HG03045 (cell line): Measurements from ENCODE around the gene MYO1H.
"Not testable (repeated sequence)": the region's sequence is repeated elsewhere in the genome, so short reads cannot be mapped to it uniquely, and the experiment has no call there.

Experiments
- ATAC-seq: cut with Tn5 transposase; IDR thresholded peaks from one replicate; pipeline ENCODE4 v1.9.1; 2021; ENCODE audit warnings: mild to moderate bottlenecking, moderate library complexity; ENCODE audit not compliant: unreplicated experiment

MYO1H gene

GRCh38 chr12:109345428-109345827 is 2.3 kb upstream of the MYO1H start:
- no peak for ATAC-seq

DNA sequence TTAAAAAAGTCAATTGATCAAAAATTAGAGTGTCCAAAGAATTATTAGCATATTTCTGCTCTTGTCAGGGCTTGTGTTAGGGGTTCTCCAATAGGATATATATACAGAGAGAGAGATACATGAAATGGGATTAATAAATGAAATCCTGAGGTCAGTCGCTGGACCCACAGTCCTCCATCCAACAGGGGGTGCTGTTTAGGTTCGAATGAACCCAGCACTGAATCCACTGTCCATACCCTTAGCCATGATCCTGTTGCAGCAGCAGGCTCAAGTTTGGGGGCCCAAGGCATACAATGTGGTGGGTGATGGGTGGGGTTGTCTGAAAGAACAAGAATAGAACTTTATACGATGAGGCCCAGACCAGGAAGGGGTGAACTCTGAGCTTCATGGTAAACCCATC is 780 bp upstream of the MYO1H start:
- ATAC-seq = no peak

GRCh38 chr12:109352184-109352583 is 4.5 kb downstream of the MYO1H start:
- no peak for ATAC-seq

- ATAC-seq = no peak
These were observed 8.9 kb downstream of the MYO1H start for GRCh38 chr12:109356577-109356976.

GRCh38 chr12:109357032-109357431 is 9.3 kb downstream of the MYO1H start:
- no peak for ATAC-seq

GRCh38 chr12:109358154-109358869 is 10.6 kb downstream of the MYO1H start:
- no peak for ATAC-seq

DNA sequence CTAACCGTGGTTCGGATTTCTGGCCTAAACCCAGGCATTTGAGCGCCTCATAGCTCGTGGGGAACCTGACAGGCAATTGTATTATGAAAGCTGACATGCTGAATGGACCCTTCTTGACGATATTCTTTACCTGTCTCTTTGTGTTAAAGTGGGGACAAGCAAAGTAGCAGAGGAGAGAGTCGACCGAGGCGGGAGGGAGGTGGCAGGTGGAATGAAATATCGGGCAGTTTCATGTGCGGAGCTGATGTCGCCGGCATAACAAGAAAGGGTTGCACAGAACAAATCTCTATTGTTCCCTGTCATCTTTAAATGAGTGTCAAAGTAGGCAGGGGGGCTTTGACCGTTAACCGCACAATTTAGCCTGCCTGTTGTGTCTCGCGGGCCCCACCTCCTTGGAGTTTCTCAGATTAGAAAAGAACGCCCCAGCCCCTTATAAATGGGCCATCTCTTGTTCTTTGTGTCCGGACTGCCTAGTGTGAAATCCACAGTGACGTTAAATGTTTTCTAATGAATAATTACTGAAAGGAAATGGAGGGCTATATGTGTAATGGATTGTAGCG is 11.5 kb downstream of the MYO1H start:
- ATAC-seq = no peak

GRCh38 chr12:109369831-109370230 is 22.1 kb downstream of the MYO1H start:
- ATAC-seq = no peak

DNA sequence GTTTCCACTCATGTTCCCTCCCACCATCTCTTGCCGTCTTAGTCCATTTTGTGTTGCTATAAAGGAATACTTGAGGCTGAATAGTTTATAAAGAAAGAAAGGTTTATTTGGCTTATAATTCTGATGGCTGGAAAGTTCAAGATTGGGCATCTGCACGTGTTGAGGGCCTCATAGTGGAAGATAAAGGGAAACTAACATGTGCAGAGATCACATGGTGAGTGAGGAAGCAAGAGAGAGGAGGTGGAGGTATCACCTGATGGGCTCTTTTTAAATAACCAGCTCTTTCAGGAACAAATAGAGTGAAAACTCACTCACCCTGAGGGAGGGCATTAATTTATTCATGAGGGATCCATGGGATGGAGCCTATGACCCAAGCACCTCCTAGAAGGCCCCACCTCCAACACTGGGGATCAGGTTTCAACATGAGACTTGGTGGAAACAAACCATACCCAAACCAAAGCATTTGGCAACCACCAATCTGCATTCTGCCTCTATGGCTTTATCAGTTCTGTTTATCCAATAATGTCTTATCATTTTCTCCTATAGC is 29.5 kb downstream of the MYO1H start:
- ATAC-seq = no peak

GRCh38 chr12:109378569-109378968 is 30.9 kb downstream of the MYO1H start:
- no peak for ATAC-seq

DNA sequence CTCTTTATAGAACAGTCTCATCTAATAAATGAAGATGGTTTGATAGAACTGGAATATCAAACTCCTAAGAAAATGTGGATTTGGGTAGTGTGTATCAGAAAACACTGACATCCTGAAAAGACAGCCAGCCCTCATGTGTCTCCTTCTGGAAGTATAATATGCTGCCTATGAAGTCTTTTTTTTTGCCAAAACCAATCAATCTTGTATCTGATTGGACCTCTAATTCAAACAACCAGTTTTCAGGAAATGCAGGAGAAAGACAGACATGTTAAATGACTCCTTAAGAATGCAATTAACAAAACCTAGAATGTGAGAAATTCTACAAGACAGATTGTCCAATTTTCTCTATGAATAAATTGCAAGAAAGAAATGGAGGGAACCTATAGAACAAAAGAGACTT is 34.3 kb downstream of the MYO1H start:
- no peak for ATAC-seq

DNA sequence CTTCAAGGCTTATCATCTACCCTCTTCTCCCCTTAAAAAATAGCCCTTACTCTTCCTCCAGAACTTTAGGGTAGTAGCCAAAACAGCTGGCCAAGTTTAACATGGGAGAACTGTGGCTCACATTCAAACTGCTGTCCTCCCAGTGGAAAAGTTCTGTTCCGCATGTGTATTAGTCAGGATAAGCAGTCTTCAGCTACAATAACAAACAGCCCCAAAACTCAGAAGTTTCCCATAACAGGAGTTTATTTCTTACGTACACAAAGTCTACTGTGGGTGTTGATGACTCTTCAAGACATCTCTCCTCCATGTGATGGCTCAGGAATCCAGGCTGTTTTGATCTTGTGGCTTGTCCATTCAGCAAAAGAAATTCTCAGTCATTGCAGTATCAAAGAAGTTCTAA is 35.5 kb downstream of the MYO1H start:
- ATAC-seq = no peak

GRCh38 chr12:109385339-109386058 is 37.8 kb downstream of the MYO1H start:
- no peak for ATAC-seq

DNA sequence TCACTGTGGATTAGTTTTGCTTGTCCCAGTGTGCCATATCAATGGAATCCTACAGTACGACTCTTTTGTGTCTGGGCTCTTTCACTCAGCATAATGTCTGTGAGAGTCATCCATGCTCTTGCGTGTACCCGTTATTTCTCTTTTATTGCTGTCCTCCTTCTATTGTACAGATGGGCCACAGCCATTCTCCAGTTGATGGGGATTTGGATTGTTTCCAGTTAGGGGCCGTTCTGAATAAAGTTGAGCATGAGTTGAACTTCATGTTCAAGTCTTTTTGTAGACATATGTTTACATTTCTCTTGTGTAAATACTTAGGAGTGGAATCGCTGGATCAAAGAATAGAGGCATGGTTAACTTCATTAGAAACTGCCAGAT is 38.3 kb downstream of the MYO1H start:
- no peak for ATAC-seq

DNA sequence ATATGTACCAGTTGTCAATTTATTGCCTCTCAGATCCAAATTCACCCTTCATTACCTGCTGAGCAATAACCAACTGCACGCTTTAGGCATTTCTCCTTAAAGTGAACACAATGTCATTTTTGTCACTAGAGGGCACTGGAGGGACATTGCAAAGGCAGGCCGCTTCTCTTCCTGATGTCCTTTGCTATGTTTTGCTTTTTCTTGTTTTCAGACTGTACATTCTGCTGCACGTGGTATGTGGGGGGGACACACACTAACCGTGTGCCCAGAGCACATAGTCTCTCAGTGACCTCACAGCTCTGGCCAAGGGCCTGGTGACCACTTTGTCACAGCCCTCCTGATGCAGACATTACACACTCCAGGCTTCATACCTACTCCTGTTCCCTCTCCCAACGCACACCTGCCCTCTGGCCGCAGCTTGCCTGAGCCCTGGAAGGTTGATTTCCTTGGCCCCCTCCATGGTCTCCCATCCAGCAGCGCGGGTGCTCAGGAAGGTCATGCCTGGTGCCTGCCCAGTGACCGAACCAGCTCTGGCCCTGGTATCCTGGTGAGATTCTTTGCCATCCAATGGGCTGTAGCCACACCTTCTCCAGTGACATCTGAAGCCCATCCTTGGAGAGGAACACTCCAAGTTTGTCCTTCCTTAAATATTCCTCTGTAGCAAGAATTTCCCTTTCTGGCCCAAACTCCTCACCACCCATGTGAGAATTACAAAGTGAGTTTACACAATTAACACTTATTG is 39.9 kb downstream of the MYO1H start:
- ATAC-seq = no peak

DNA sequence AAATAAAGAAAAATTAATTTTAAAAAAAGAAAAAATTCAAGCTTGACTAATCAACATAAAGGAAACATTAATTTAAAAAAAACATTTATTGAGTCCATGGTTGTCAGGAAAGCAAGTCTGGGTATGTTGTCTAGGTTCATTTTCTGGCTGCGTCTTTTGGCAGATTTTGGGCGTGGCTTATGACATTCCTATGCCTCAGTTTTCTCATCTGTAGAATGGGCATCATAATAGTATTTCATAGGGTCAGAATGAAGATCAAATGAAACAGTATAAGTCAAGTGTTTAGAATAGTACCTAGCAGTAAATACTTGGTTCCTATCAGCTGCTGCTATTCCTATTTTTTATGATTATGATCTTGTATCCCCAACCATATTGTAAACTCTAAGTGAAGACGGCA is 40.5 kb downstream of the MYO1H start:
- no peak for ATAC-seq

DNA sequence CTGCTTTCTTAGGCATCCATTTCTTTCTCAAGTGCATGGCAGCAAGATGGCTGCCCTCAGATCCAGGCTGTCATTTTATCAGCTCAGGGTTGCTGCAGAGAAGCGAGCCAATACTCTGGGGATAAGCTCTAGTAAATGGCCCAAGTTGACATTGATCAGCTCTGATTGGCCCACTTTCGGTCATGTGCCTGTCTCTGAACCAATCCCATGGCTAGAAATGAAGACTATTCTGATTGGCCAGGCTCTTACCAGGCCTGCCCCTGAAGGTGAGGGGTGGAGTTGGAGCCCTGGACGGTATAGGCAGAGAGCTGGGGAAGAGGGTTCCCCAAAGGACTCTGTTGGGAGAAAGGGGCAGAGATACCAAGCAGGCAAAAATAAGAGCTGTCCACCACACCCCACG is 41.4 kb downstream of the MYO1H start:
- no peak for ATAC-seq

- ATAC-seq = no peak
These were observed 46.0 kb downstream of the MYO1H start for GRCh38 chr12:109393437-109394345.

- ATAC-seq = no peak
These were observed 47.2 kb downstream of the MYO1H start for GRCh38 chr12:109394891-109395290.

DNA sequence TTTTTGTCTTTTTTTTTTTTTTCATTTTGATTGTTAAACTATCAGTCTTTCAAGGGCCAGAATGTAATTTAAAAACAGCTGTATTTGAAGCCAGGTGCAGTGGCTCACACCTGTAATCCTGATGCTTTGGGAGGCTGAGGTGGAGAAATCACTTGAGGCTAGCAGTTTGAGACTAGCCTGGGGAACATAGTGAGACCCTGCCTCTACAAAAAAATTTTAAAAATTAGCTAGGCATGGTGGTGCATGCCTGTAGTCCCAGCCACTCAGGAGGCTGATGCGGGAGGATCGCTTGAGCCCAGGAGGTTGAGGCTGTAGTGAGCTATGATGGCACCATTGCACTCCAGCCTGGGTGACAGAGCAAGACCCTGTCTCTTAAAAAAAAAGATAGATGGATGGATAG is 57.1 kb downstream of the MYO1H start:
- ATAC-seq = not testable (repeated sequence)
